Mucosa of rectum (tissue), 2 donors: ENCODE results near the gene CFAP97D2.
"Not testable (repeated sequence)": the region's sequence is repeated elsewhere in the genome, so short reads cannot be mapped to it uniquely, and the experiment has no call there.

Experiments used
- H3K27ac ChIP-seq, 2 donors: one replicate each; pipeline ENCODE4 v1.7.0; 2013; ENCODE audit warnings: inconsistent platforms in 2 of 2, low read depth in 2 of 2, low read length in 2 of 2
- H3K27me3 ChIP-seq, 2 donors: one replicate each; pipeline ENCODE4 v1.7.0; 2013; ENCODE audit warnings: low read length in 2 of 2; ENCODE audit not compliant: control insufficient read depth in 2 of 2, insufficient read depth in 2 of 2
- H3K36me3 ChIP-seq, 2 donors: one replicate each; pipeline ENCODE4 v1.7.0; 2013; ENCODE audit warnings: low read length in 2 of 2; ENCODE audit not compliant: control insufficient read depth in 2 of 2, insufficient read depth in 2 of 2
- H3K4me1 ChIP-seq, 2 donors: one replicate each; pipeline ENCODE4 v1.7.0; 2013; ENCODE audit warnings: low read length in 2 of 2, mild to moderate bottlenecking in 1 of 2; ENCODE audit not compliant: control insufficient read depth in 2 of 2, insufficient read depth in 2 of 2
- H3K4me3 ChIP-seq, 2 donors: one replicate each; pipeline ENCODE4 v1.7.0; 2013; ENCODE audit warnings: low read length in 2 of 2
- H3K9ac ChIP-seq, 2 donors: one replicate each; pipeline ENCODE4 v1.7.0; 2013; ENCODE audit warnings: low read length in 2 of 2, low read depth in 1 of 2, mild to moderate bottlenecking in 1 of 2
- H3K9me3 ChIP-seq, 2 donors: one replicate each; pipeline ENCODE4 v1.7.0; 2013; ENCODE audit warnings: low read length in 2 of 2; ENCODE audit not compliant: control insufficient read depth in 2 of 2
- donor health status: healthy.
- donor health status: Normal muscosa, but diverticular disease.

CFAP97D2 gene

GRCh38 chr13:114143806-114144605 is 35.1 kb upstream of the CFAP97D2 start:
- H3K9me3 ChIP-seq, result no peaks in the 10 kb centered on the region
- H3K9ac ChIP-seq, result peak overlapping the region in 1 of 2 donors; percentile 14
- peaks cover 20 to 40% of the 10 kb centered on the region in 2 donors for H3K4me1 ChIP-seq

DNA sequence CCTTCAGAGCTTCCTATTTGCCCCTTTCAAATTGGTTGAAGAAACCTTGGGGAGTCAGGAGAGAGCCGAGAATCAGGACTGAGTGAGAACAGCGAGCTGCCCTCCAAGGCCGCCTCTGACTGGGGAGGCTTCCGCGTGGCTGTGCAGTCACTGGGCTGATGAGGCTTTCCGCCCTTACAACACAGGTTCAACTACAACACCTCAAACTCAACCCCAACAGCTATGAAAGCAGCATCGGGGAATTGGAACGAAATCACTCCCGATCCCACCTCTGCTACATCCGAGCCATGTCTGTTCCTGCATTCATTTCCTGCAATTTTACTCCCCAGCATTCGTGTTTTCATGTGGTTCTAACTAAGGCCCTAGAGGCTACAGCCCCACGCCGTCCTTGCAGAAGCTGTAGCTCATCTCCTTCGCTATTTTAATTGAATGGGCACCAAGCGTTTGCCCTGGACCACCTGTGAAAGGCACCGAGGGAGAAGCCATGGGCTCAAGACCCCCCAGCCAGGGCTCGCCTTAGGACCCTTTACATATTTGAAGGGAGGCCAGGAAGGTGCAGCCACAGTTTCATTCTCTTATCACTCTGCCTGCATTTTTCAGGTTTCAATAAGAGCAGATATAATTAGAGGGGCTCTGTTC is 34.3 kb upstream of the CFAP97D2 start:
- no peaks in the 10 kb centered on the region for H3K27me3 ChIP-seq
- H3K9me3 ChIP-seq, result no peaks in the 10 kb centered on the region
- H3K4me1 ChIP-seq, result peaks cover 20 to 40% of the 10 kb centered on the region in 2 donors
- H3K9ac ChIP-seq, result no peak overlapping the region
- no peak overlapping the region for H3K4me3 ChIP-seq
- no peaks in the 10 kb centered on the region for H3K36me3 ChIP-seq
- H3K27ac ChIP-seq, result no peak overlapping the region

More at GRCh38 chr13:114143806-114144605, 35.1 kb upstream of the CFAP97D2 start:
- Histone ChIP-seq H3K36me3 (no peaks in the 10 kb centered on the region), H3K27me3 (no peaks in the 10 kb centered on the region), H3K27ac (peak overlapping the region; percentile 63 to 84), H3K4me3 (no peak overlapping the region)

GRCh38 chr13:114145256-114145655 is 33.8 kb upstream of the CFAP97D2 start:
- H3K4me1 ChIP-seq, result peaks cover 20 to 36% of the 10 kb centered on the region in 2 donors

GRCh38 chr13:114145722-114146121 is 33.3 kb upstream of the CFAP97D2 start:
- H3K9me3 ChIP-seq, result no peaks in the 10 kb centered on the region
- H3K9ac ChIP-seq, result no peak overlapping the region
- H3K27me3 ChIP-seq, result no peaks in the 10 kb centered on the region
- no peak overlapping the region for H3K4me3 ChIP-seq
- H3K4me1 ChIP-seq, result peaks cover 20 to 31% of the 10 kb centered on the region in 2 donors
- no peak overlapping the region for H3K27ac ChIP-seq
- H3K36me3 ChIP-seq, result no peaks in the 10 kb centered on the region

More at GRCh38 chr13:114145256-114145655, 33.8 kb upstream of the CFAP97D2 start:
- H3K4me3 ChIP-seq, result no peak overlapping the region
- no peaks in the 10 kb centered on the region for H3K9me3 ChIP-seq
- no peak overlapping the region for H3K27ac ChIP-seq
- H3K36me3 ChIP-seq, result no peaks in the 10 kb centered on the region
- H3K9ac ChIP-seq, result no peak overlapping the region
- no peaks in the 10 kb centered on the region for H3K27me3 ChIP-seq

- Histone ChIP-seq H3K9ac (no peak overlapping the region), H3K4me1 (peaks cover 23 to 29% of the 10 kb centered on the region in 2 donors), H3K27me3 (no peaks in the 10 kb centered on the region), H3K27ac (no peak overlapping the region), H3K4me3 (no peak overlapping the region), H3K9me3 (no peaks in the 10 kb centered on the region), H3K36me3 (no peaks in the 10 kb centered on the region)
Measured at GRCh38 chr13:114146173-114146572, 32.9 kb upstream of the CFAP97D2 start.

- peaks cover 27 to 31% of the 10 kb centered on the region in 2 donors for H3K4me1 ChIP-seq
- no peak overlapping the region for H3K9ac ChIP-seq
- no peak overlapping the region for H3K27ac ChIP-seq
- H3K27me3 ChIP-seq, result no peaks in the 10 kb centered on the region
- no peaks in the 10 kb centered on the region for H3K9me3 ChIP-seq
- no peak overlapping the region for H3K4me3 ChIP-seq
- H3K36me3 ChIP-seq, result no peaks in the 10 kb centered on the region
Measured at GRCh38 chr13:114146629-114147028, 32.4 kb upstream of the CFAP97D2 start.

DNA sequence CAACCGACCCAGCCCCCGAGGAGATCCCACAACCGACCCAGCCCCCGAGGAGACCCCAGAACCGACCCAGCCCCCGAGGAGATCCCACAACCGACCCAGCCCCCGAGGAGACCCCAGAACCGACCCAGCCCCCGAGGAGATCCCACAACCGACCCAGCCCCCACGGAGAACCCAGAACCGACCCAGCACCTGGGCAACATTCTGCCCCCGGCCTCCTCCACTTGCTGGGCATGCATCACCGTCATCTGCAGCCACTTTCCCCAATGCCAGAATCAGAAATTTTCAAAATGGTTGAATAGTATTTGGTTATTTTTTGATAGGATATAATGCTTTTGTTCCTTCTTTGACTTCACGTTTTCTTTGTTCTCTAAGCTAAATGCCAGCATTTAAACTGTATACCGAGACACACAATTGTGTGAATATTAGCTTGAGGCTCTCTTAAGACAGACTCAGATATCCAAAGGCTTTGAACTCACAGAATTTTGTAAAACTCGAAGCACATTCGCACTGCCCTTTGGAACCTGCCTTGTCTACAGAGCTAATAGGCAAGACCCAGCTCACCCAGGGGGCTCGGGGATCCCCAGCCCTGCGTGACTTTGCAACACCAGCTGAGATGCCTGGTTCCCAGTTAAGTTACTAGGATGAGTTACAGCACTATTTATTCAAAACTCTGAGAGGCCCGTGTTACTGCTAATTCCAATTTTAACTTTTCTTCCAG is 31.1 kb upstream of the CFAP97D2 start:
- Histone ChIP-seq H3K4me1 (peaks cover 21 to 26% of the 10 kb centered on the region in 2 donors), H3K27ac (peak overlapping the region in 1 of 2 donors; percentile 48)

GRCh38 chr13:114148521-114148855 is 30.6 kb upstream of the CFAP97D2 start:
- H3K4me1 ChIP-seq, result peaks cover 18 to 22% of the 10 kb centered on the region in 2 donors
- H3K27me3 ChIP-seq, result no peaks in the 10 kb centered on the region
- no peaks in the 10 kb centered on the region for H3K36me3 ChIP-seq
- H3K9ac ChIP-seq, result no peak overlapping the region
- peak overlapping the region in 1 of 2 donors; percentile 48 for H3K27ac ChIP-seq
- H3K4me3 ChIP-seq, result no peak overlapping the region
- no peaks in the 10 kb centered on the region for H3K9me3 ChIP-seq

More for the DNA sequence above, 31.1 kb upstream of the CFAP97D2 start:
- no peak overlapping the region for H3K4me3 ChIP-seq
- no peaks in the 10 kb centered on the region for H3K36me3 ChIP-seq
- H3K9ac ChIP-seq, result no peak overlapping the region
- no peaks in the 10 kb centered on the region for H3K27me3 ChIP-seq
- H3K9me3 ChIP-seq, result no peaks in the 10 kb centered on the region

DNA sequence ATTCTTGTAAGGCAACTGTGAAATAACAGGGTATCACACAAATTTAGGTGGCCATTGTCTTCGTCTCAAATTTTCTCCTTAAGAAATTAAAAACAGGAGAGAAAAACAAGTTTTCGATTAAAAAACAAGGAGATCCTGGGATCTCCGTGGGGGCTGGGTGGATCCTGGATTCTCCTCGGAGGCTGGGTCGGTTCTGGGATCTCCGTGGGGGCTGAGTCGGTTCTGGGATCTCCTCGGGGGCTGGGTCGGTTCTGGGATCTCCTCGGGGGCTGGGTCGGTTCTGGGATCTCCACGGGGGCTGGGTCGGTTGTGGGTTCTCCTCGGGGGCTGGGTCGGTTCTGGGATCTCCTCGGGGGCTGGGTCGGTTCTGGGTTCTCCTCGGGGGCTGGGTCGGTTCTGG is 30.2 kb upstream of the CFAP97D2 start:
- Histone ChIP-seq H3K27ac (peak overlapping the region in 1 of 2 donors; percentile 48), H3K4me1 (peaks cover 18 to 20% of the 10 kb centered on the region in 2 donors)
- not testable (repeated sequence) for H3K36me3 ChIP-seq, H3K9me3 ChIP-seq, H3K4me3 ChIP-seq, H3K9ac ChIP-seq, H3K27me3 ChIP-seq
